ENCODE results near the gene CHKB. TPM values are rescaled to one million over a fixed set of nuclear protein-coding genes. Genes with fewer than 3 reads are reported as not detected.
A peak's percentile ranks its signal among the peaks of the same experiment; 100 is the strongest.

CHKB gene
- total RNA-seq, 1 donor from 2014 or later = 88.7 TPM

GRCh38 chr22:50553310-50553709 lies 29.3 kb downstream of the CHKB start:
- intact Hi-C loops (cut with micrococcal nuclease) = no loop called here
- Mint-ChIP-seq H3K27ac (no peak overlapping the region), H3K4me3 (no peak overlapping the region), H3K9me3 (no peaks in the 10 kb centered on the region), H3K4me1 (ENCODE audit: low read depth) (peaks cover 11% of the 10 kb centered on the region), H3K27me3 (ENCODE audit: insufficient read depth) (peaks cover 3% of the 10 kb centered on the region), H3K36me3 (ENCODE audit: low read depth) (no peaks in the 10 kb centered on the region)
- DNase-seq (ENCODE audit: low spot score) = no peak

GRCh38 chr22:50551160-50551752 lies 31.4 kb downstream of the CHKB start:
- intact Hi-C loops (cut with micrococcal nuclease) = no loop called here
- Mint-ChIP-seq H3K36me3 (ENCODE audit: low read depth) (no peaks in the 10 kb centered on the region), H3K27ac (no peak overlapping the region), H3K9me3 (no peaks in the 10 kb centered on the region), H3K4me3 (peak overlapping the region; percentile 23), H3K4me1 (ENCODE audit: low read depth) (peaks cover 11% of the 10 kb centered on the region), H3K27me3 (ENCODE audit: insufficient read depth) (peaks cover 3% of the 10 kb centered on the region)
- DNase-seq (ENCODE audit: low spot score) = no peak

- H3K36me3 Mint-ChIP-seq (ENCODE audit: low read depth) = no peaks in the 10 kb centered on the region
- peaks cover 18% of the 10 kb centered on the region for H3K4me1 Mint-ChIP-seq (ENCODE audit: low read depth)
- H3K27me3 Mint-ChIP-seq (ENCODE audit: insufficient read depth) = peaks cover 3% of the 10 kb centered on the region
- no peaks in the 10 kb centered on the region for H3K9me3 Mint-ChIP-seq
- peak overlapping the region; percentile 82 for H3K4me3 Mint-ChIP-seq
- no peak for DNase-seq (ENCODE audit: low spot score)
- intact Hi-C loops (cut with micrococcal nuclease) = no loop called here
- peak overlapping the region; percentile 86 for H3K27ac Mint-ChIP-seq
Observed at GRCh38 chr22:50550395-50550794, 32.3 kb downstream of the CHKB start.

- Mint-ChIP-seq H3K9me3 (no peaks in the 10 kb centered on the region), H3K4me3 (peak overlapping the region; percentile 82), H3K27ac (peak overlapping the region; percentile 83), H3K36me3 (ENCODE audit: low read depth) (no peaks in the 10 kb centered on the region), H3K4me1 (ENCODE audit: low read depth) (peaks cover 29% of the 10 kb centered on the region), H3K27me3 (ENCODE audit: insufficient read depth) (peaks cover 3% of the 10 kb centered on the region)
- DNase-seq (ENCODE audit: low spot score) = no peak
- intact Hi-C loops (cut with micrococcal nuclease) = loop anchor here (1.0 kb wide), 2 partner anchors 10 to 13 kb away; partner anchors contain the start of gene SYCE3
Observed at GRCh38 chr22:50548921-50549790, 33.5 kb downstream of the CHKB start.

- H3K27me3 Mint-ChIP-seq (ENCODE audit: insufficient read depth) = no peaks in the 10 kb centered on the region
- no peaks in the 10 kb centered on the region for H3K36me3 Mint-ChIP-seq (ENCODE audit: low read depth)
- DNase-seq (ENCODE audit: low spot score) = peak; percentile 51
- H3K27ac Mint-ChIP-seq = peak overlapping the region; percentile 82
- peak overlapping the region; percentile 77 for H3K4me3 Mint-ChIP-seq
- H3K9me3 Mint-ChIP-seq = no peaks in the 10 kb centered on the region
- intact Hi-C loops (cut with micrococcal nuclease) = loop anchor here (1.0 kb wide), 2 partner anchors 9 to 14 kb away; partner anchors contain the start of gene SYCE3
- H3K4me1 Mint-ChIP-seq (ENCODE audit: low read depth) = peaks cover 29% of the 10 kb centered on the region
Observed at GRCh38 chr22:50548040-50548920, 34.4 kb downstream of the CHKB start.

GRCh38 chr22:50547263-50547985 lies 35.2 kb downstream of the CHKB start:
- Mint-ChIP-seq H3K36me3 (ENCODE audit: low read depth) (peaks cover under 1% of the 10 kb centered on the region), H3K4me3 (peak overlapping the region; percentile 74), H3K27ac (peak overlapping the region; percentile 72), H3K4me1 (ENCODE audit: low read depth) (peaks cover 32% of the 10 kb centered on the region), H3K9me3 (no peaks in the 10 kb centered on the region), H3K27me3 (ENCODE audit: insufficient read depth) (no peaks in the 10 kb centered on the region)
- no peak for DNase-seq (ENCODE audit: low spot score)
- intact Hi-C loops (cut with micrococcal nuclease) = no loop called here

GRCh38 chr22:50546326-50547262 lies 36.1 kb downstream of the CHKB start:
- Mint-ChIP-seq H3K27me3 (ENCODE audit: insufficient read depth) (no peaks in the 10 kb centered on the region), H3K4me3 (no peak overlapping the region), H3K9me3 (no peaks in the 10 kb centered on the region), H3K36me3 (ENCODE audit: low read depth) (peaks cover 1% of the 10 kb centered on the region), H3K4me1 (ENCODE audit: low read depth) (peaks cover 40% of the 10 kb centered on the region), H3K27ac (peak overlapping the region; percentile 52)
- intact Hi-C loops (cut with micrococcal nuclease) = no loop called here
- no peak for DNase-seq (ENCODE audit: low spot score)

- Mint-ChIP-seq H3K36me3 (ENCODE audit: low read depth) (peaks cover 1% of the 10 kb centered on the region), H3K9me3 (no peaks in the 10 kb centered on the region), H3K4me1 (ENCODE audit: low read depth) (peaks cover 47% of the 10 kb centered on the region), H3K27ac (peak within 1 kb of the TSS; percentile 84), H3K27me3 (ENCODE audit: insufficient read depth) (no peaks in the 10 kb centered on the region), H3K4me3 (peak within 1 kb of the TSS; percentile 59)
- intact Hi-C loops (cut with micrococcal nuclease) = loop anchor here (2.0 kb wide), 1 partner anchor 15 kb away; the partner anchor contains the start of gene TYMP
- no peak for DNase-seq (ENCODE audit: low spot score)
Observed at GRCh38 chr22:50545522-50546325, 36.9 kb downstream of the CHKB start, which contains the start of gene KLHDC7B. Gene KLHDC7B, plus strand, starts transcription at chr22:50545899. Its CDS starts 345 bp downstream, at chr22:50546244.

- H3K27ac Mint-ChIP-seq = peak overlapping the region; percentile 84
- peaks cover 1% of the 10 kb centered on the region for H3K36me3 Mint-ChIP-seq (ENCODE audit: low read depth)
- no peak for DNase-seq (ENCODE audit: low spot score)
- H3K4me1 Mint-ChIP-seq (ENCODE audit: low read depth) = peaks cover 45% of the 10 kb centered on the region
- H3K4me3 Mint-ChIP-seq = peak overlapping the region; percentile 59
- intact Hi-C loops (cut with micrococcal nuclease) = loop anchor here (1.0 to 5.0 kb wide), 3 partner anchors 14 to 527 kb away; partner anchors contain the start of genes CHKB and TYMP
- H3K9me3 Mint-ChIP-seq = no peaks in the 10 kb centered on the region
- no peaks in the 10 kb centered on the region for H3K27me3 Mint-ChIP-seq (ENCODE audit: insufficient read depth)
Observed at GRCh38 chr22:50544746-50545253, 37.8 kb downstream of the CHKB start.

- H3K4me3 Mint-ChIP-seq = peak overlapping the region; percentile 59
Observed at GRCh38 chr22:50544078-50544745, 38.4 kb downstream of the CHKB start.

More at GRCh38 chr22:50544078-50544745, 38.4 kb downstream of the CHKB start:
- no peaks in the 10 kb centered on the region for H3K27me3 Mint-ChIP-seq (ENCODE audit: insufficient read depth)
- peaks cover 51% of the 10 kb centered on the region for H3K4me1 Mint-ChIP-seq (ENCODE audit: low read depth)
- peak overlapping the region; percentile 84 for H3K27ac Mint-ChIP-seq
- H3K36me3 Mint-ChIP-seq (ENCODE audit: low read depth) = peaks cover 1% of the 10 kb centered on the region
- peak; percentile 80 for DNase-seq (ENCODE audit: low spot score)
- intact Hi-C loops (cut with micrococcal nuclease) = loop anchor here (1.0 to 5.0 kb wide), 3 partner anchors 13 to 527 kb away; partner anchors contain the start of genes CHKB and TYMP
- H3K9me3 Mint-ChIP-seq = no peaks in the 10 kb centered on the region
